Stimulated activated CD4-positive, alpha-beta T cell treated with anti-CD3 and anti-CD28 coated beads, Interleukin-15, amount 100 ng/mL, for 1 hour (primary cell): Measurements from ENCODE around the gene COG7.

ENCODE experiments used
- DNase-seq, 2 donors: peaks; one replicate each; pipeline ENCODE4 v3.0.0-alpha.2; 2020; ENCODE audit warnings: low read depth in 1 of 2, low spot score in 1 of 2

COG7 gene

GRCh38 chr16:23362460-23363317, 90.3 kb downstream of the COG7 start:
- no peak for DNase-seq

GRCh38 chr16:23359092-23359760, 93.8 kb downstream of the COG7 start:
- no peak for DNase-seq

DNA sequence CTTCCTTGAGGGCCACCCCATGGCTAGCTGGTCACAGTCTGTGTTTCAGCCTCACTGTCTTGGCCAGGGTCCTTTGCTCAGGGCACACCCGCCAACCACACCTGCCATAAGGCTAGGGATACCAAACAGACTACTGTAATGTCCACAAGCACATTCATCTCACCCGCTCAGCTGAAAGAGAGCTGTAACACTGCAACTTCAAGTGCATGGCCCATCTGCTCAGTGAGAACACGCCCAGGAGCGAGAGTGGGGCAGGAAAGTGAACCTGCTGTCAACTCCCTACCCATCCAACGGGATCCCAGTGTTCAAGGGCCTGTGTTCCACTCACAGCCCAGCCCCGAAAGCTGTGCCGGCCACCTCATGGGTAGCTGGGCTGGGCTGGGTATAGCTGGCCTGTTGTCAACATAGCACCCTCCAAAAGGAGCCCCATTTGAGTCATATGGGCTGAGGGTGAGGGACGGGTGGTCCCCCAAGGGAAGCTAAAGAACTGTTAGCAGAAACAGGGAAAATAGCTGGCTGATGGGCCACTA, 95.2 kb downstream of the COG7 start:
- DNase-seq = no peak

DNA sequence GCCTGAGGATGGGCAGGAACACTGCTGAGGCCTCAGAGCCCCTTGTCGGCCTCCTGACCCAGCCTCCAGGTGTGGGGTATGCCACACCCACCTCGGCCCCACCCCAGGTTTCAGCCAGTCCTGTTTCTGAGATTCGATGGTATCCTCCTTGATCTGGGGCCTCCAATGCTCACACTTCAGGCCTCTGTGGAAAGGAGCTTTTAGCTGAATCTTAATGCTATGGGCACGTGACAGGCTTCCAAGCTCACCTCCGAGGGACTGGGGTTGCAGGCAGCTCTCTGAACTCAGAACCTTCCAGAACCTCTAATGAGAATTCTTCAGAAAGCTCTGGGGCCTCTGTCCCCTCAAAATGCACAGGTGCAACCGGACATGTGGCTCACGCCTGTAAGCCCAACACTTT, 96.0 kb downstream of the COG7 start:
- no peak for DNase-seq

DNA sequence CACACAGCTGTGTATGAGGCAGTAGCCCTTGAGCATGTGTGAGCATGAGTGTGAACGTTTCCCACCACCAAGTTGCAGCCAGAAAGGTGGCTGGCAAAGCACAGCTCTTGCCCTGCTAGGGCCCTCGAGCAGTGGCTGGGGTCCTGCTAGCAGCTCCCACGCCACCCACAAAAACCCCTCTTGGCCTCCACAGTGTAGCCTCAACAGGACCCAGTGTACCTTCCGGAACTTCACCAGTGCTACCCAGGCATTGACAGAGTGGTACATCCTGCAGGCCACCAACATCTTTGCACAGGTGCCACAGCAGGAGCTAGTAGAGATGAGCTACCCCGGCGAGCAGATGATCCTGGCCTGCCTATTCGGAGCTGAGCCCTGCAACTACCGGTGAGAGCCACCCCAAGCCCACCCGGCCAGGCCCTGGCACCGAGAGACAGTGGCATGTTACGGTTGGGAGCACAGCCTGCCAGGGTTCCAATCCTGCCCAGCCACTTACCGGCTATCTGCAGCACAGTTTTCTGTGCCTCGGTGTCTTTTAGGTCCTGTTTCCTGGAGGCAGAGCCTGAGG, 97.8 kb downstream of the COG7 start:
- DNase-seq = no peak

DNA sequence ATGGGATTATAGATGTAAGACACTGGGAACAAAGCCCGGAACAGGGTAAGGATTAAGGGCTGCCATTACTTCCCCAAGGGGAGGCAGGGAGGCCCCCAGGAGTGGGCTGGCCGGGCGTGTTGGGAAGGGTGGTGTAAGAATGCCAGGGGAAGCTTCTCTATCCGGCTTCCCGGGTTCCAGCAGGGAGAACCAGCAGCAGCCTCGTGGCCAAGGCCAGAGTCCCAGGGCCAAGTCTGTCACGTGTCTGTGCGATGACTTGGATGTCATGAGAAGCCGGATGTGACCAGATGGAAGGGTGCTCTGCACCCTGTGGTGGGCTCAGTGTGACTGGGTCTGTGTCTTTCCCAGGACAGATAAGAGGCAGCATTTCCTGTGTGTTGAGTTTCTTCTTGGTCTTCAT, 98.7 kb downstream of the COG7 start:
- no peak for DNase-seq

DNA sequence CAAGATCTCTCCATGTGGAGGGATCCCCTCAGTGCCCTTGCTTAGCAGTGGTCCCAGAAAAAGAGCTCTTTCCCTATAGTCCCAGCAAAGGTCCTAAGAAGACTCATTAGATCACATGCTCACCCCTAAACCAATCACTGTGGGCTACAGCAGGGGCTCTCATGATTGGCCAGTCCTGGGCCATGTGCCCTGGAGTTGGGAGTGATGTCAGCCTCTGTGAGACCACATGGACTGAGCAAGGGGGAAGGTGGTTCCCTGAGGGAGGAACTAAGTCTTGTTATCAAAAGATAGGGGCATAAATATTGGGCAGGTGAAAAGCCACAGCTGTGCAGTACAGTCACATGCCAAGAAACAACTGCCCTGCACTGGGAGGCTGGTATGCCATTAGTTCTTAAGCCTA, 99.5 kb downstream of the COG7 start:
- no peak for DNase-seq

- DNase-seq = no peak
Observed at GRCh38 chr16:23351360-23351759, 101.6 kb downstream of the COG7 start.

DNA sequence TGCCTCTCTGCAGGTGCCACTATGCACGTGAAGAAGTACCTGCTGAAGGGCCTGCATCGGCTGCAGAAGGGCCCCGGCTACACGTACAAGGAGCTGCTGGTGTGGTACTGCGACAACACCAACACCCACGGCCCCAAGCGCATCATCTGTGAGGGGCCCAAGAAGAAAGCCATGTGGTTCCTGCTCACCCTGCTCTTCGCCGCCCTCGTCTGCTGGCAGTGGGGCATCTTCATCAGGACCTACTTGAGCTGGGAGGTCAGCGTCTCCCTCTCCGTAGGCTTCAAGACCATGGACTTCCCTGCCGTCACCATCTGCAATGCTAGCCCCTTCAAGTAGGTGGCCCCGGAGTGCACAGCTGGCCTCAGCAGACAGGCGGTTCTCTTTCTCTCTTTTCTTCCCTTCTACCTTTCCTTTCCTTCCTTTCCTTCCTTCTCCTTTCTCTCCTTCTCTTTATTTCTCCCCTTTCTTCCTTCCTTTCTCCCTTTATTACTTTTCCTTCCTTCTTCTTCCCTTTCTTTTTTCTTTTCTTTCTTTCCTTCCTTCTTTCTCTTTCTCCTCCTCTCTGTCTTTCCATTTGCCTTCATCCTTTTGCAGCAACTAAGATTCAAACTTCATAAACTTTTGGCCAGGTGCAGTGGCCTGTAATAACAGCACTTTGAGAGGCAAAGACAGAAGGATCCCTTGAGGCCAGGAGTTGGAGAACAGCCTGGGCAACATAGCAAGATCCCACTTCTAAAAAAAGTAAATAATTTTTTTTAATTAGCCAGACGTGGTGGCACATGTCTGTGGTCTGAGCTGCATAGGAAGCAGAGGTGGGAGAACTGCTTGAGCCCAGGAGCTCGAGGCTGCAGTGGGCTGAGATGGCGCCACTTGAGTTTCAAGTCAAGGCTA, 104.2 kb downstream of the COG7 start:
- DNase-seq = no peak

- no peak for DNase-seq
Observed at GRCh38 chr16:23345237-23345636, 107.8 kb downstream of the COG7 start.

- no peak for DNase-seq
Observed at GRCh38 chr16:23343643-23344612, 109.1 kb downstream of the COG7 start.

DNA sequence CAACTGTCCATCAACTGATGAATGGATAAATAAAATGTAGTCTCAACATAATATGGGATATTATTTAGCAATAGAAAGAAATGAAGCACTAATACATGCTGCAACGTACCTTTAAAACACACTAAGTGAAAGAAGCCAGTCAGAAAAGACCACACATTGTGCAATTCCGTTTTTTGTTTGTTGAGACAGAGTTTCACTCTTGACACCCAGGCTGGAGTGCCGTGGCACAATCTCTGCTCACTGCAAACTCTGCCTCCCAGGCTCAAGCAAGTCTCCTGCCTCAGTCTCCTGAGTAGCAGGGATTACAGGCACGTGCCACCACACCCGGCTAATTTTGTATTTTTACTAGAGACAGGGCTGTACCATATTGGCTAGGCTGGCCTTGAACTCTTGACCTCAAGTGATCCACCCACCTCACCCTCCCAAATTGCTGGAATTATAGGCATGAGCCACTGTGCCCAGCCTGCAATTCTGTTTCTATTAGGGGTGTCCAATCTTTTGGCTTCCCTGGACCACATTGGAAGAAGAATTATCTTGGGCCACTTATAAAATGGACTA, 110.8 kb downstream of the COG7 start:
- DNase-seq = no peak

DNA sequence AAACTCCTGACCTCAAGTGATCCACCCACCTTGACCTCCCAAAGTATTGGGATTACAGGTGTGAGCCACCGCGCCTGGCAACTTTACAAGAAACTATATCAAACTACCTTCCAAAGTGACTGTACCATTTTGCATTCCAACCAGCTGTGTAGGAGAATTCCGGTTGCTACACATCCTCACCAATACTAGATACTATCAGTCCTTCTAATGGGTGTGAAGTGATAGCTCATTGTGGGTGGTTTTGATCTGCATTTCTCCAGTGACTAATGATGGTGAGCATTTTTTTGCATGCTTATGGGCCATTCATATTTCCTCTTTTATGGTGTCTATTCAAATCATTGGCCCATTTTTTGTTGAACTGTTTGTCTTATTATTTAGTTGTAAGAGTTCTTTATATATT, 113.2 kb downstream of the COG7 start:
- DNase-seq = no peak
